Hepatocyte (in vitro differentiated cells): ENCODE measurements around the gene SLC22A15.

Source experiments
- EZH2 ChIP-seq: fragments of 200-600 bp; sonication (generic); IDR thresholded peaks from 2 replicates; pipeline ENCODE4 v1.6.1; 2016; ENCODE audit warnings: antibody characterized with exemption, mild to moderate bottlenecking, borderline replicate concordance
- EZH2phosphoT487 ChIP-seq: fragments of 200-600 bp; sonication (generic); IDR thresholded peaks from one replicate; pipeline ENCODE4 v1.6.1; 2018; ENCODE audit warnings: antibody characterized with exemption, mild to moderate bottlenecking, low read depth, moderate library complexity; ENCODE audit not compliant: unreplicated experiment, severe bottlenecking

GRCh38 chr1:116038679-116039078 is 62.4 kb downstream of the SLC22A15 start:
- no peak for TF ChIP-seq EZH2phosphoT487
- TF ChIP-seq EZH2: no peak
